LNCaP clone FGC (cell line): ENCODE data around the gene SFXN5.
A peak's percentile ranks its signal among the peaks of the same experiment; 100 is the strongest.

ENCODE experiments used
- DNase-seq: peaks from one replicate; pipeline ENCODE4 v3.0.0-alpha.2; 2011; ENCODE audit warnings: low read depth
- H3K4me3 ChIP-seq: 2 replicates; pipeline ENCODE4 v1.5.1; 2011; ENCODE audit warnings: mild to moderate bottlenecking, low read depth, low read length, control low read depth
- TF ChIP-seq, protein P1 (sequence below): IDR thresholded peaks from 2 replicates; pipeline ENCODE4 v1.5.1; 2012; ENCODE audit warnings: mild to moderate bottlenecking; ENCODE audit not compliant: control insufficient read depth, insufficient read depth; ENCODE audit errors: extremely low read depth

The SFXN5 gene

DNA sequence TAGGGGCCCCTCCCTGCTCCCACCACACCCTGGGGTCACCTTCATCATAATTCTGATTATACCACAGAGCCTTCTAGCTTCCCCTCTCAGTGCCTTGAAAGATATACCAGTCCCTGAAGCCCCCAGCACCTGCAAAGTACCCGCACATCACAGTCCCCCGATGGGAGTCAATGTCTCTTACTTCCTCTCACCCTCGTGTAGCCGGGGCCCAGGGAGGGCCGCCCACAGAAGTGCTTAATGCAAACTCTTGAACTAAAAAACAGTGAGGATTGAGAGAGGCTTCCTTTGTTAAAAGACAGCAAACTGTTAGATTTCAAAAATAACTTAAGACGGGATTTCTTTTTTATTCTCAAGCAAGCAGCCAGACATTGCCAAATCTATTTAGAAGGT lies 76.5 kb downstream of the SFXN5 start:
- TF ChIP-seq, protein P1, sequence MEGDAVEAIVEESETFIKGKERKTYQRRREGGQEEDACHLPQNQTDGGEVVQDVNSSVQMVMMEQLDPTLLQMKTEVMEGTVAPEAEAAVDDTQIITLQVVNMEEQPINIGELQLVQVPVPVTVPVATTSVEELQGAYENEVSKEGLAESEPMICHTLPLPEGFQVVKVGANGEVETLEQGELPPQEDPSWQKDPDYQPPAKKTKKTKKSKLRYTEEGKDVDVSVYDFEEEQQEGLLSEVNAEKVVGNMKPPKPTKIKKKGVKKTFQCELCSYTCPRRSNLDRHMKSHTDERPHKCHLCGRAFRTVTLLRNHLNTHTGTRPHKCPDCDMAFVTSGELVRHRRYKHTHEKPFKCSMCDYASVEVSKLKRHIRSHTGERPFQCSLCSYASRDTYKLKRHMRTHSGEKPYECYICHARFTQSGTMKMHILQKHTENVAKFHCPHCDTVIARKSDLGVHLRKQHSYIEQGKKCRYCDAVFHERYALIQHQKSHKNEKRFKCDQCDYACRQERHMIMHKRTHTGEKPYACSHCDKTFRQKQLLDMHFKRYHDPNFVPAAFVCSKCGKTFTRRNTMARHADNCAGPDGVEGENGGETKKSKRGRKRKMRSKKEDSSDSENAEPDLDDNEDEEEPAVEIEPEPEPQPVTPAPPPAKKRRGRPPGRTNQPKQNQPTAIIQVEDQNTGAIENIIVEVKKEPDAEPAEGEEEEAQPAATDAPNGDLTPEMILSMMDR, result no peak
- DNase-seq, result no peak
- H3K4me3 ChIP-seq, result no peak overlapping the region

GRCh38 chr2:72994282-72994990 lies 77.1 kb downstream of the SFXN5 start:
- no peak for DNase-seq
- no peak overlapping the region for H3K4me3 ChIP-seq
- TF ChIP-seq, protein P1, result no peak

DNA sequence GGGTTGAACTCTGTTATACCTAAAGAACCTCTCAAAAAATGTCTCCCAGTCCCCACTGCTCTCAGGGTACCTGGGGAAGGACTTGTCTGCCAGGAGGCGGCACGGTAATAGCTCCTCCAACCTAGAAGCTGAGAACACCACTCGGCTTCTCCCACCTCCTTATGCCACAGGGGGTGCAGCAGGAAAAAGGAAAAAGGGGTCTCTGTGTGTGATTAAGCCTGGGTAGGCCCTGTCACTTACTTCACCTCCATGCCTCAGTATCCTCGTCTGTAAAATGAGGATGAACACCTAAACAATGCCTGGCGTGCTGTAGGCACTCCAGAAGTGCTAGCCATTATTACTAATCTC lies 77.6 kb downstream of the SFXN5 start:
- no peak overlapping the region for H3K4me3 ChIP-seq
- TF ChIP-seq, protein P1, result no peak
- no peak for DNase-seq

DNA sequence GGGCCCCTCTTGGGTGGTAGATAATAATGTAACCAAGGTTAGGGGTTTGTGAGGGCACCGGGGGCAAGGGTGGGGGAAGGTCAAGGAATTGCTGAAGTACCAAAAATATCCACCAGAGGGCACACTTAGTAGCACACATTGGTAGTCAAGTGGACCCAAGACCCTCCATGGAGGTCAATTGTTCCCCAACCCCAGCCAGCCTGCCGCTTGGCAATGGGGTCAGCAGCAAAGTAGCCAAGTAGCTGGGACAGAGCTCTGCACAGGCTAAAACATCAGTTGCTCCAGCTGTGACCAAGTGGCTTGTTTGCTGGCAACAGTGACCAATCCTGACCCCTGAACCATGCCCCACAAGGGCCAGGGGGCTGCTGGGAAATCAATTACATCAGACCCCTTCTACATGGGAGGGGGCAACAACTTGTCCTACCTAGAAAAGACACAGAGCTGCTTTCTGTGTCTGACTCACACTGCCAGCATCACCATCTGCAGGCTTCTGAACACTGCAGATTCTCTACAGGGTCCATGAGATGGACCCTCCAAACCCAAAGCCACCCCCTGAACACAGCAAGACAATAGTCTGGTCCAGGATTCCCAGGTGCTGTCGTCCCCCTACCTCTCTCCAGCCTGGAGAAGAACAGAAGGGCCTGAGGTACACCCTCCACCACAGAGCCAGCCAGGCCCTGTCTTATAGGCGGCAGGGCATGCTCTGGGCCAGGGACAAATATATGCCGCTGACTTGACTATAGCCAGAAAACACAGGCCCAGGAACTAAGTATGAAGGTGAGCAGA lies 78.2 kb downstream of the SFXN5 start:
- no peak for DNase-seq
- no peak overlapping the region for H3K4me3 ChIP-seq
- TF ChIP-seq, protein P1, result peak; percentile 34

GRCh38 chr2:72992734-72993102 lies 78.8 kb downstream of the SFXN5 start:
- no peak for DNase-seq
- H3K4me3 ChIP-seq, result no peak overlapping the region
- TF ChIP-seq, protein P1, result no peak

DNA sequence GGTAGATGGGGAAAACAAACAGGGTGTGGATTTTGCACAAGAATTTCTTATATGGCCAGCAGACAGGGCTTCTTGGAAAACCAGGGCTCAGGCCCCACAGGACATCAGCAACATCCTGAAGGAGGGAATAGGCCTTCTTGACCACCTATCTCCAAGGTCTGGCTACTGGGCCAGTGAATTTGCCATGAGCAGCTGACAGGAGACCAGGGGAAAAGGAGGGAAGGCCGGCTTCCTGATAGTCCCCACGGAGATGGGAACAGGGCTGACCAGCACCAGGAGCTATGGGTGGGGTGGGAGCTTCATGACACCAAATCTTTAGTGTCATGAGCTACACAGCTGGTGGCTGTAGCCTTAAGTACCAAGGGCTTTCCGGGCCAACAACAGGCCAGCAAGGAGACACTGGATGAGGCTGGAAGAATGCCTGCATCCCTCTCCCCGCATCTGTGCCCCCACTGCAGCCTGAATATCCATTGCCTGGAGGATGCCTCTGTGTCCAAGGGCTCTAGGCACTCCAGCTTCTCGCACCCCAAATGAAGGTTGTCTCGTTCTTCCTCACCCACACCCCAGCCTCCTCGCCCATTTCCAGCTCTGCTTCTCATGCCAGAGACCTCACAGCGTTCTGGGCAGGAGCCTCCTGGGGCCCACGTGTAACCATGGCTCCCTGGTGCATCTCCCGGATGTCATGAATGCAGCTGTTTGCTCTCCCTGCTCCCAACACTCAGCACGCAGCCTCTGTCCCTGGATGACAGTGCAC lies 79.4 kb downstream of the SFXN5 start:
- no peak for DNase-seq
- TF ChIP-seq, protein P1, result no peak
- H3K4me3 ChIP-seq, result no peak overlapping the region
